ENCODE results near the gene SMIM13.

GRCh38 chr6:11050731-11051130, 42.9 kb upstream of the SMIM13 start:
- TF ChIP-seq CTCF (IDR thresholded peaks at IDR 0.05) = no peak
- TF ChIP-seq POLR2A (IDR thresholded peaks at IDR 0.05) = no peak
